GM19372 (cell line): Measurements from ENCODE around the gene FXYD5.
"Not testable (repeated sequence)": the region's sequence is repeated elsewhere in the genome, so short reads cannot be mapped to it uniquely, and the experiment has no call there.

Experiments
- ATAC-seq: cut with Tn5 transposase; IDR thresholded peaks from one replicate; pipeline ENCODE4 v1.9.1; 2021; ENCODE audit warnings: mild to moderate bottlenecking, low read depth, moderate library complexity; ENCODE audit not compliant: unreplicated experiment

FXYD5 gene

GRCh38 chr19:35136231-35136630 lies 18.3 kb upstream of the FXYD5 start:
- ATAC-seq, result no peak

GRCh38 chr19:35136977-35137702 lies 17.4 kb upstream of the FXYD5 start:
- ATAC-seq, result no peak

- ATAC-seq, result no peak
Measured at GRCh38 chr19:35138305-35138892, 16.1 kb upstream of the FXYD5 start, which contains the start of gene FXYD1. Gene FXYD1 (plus strand): TSS chr19:35138824. CDS start chr19:35140080, 1,256 bp downstream.

- ATAC-seq, result no peak
Measured at GRCh38 chr19:35140207-35140961, 14.2 kb upstream of the FXYD5 start.

GRCh38 chr19:35140962-35141836 lies 13.3 kb upstream of the FXYD5 start:
- peak; percentile 63 for ATAC-seq

- ATAC-seq, result no peak
Measured at GRCh38 chr19:35141837-35142605, 12.5 kb upstream of the FXYD5 start.

GRCh38 chr19:35142606-35143230 lies 11.8 kb upstream of the FXYD5 start:
- ATAC-seq, result no peak

GRCh38 chr19:35143231-35143715 lies 11.3 kb upstream of the FXYD5 start, which contains the start of gene FXYD7:
Gene FXYD7 (plus strand): TSS chr19:35143255. CDS start chr19:35143334, 79 bp downstream.
- ATAC-seq, result no peak

- ATAC-seq, result no peak
Measured at GRCh38 chr19:35143818-35144217, 10.7 kb upstream of the FXYD5 start.

- no peak for ATAC-seq
Measured at GRCh38 chr19:35144259-35144599, 10.3 kb upstream of the FXYD5 start.

- ATAC-seq, result no peak
Measured at GRCh38 chr19:35144600-35145436, 9.7 kb upstream of the FXYD5 start.

GRCh38 chr19:35146746-35147459 lies 7.6 kb upstream of the FXYD5 start:
- ATAC-seq, result no peak

- no peak for ATAC-seq
Measured at GRCh38 chr19:35149463-35149862, 5.1 kb upstream of the FXYD5 start.

GRCh38 chr19:35150445-35150844 lies 4.1 kb upstream of the FXYD5 start:
- ATAC-seq, result no peak

- no peak for ATAC-seq
Measured at GRCh38 chr19:35151273-35152065, 3.1 kb upstream of the FXYD5 start.

- not testable (repeated sequence) for ATAC-seq
Measured at GRCh38 chr19:35153129-35153522, 1.4 kb upstream of the FXYD5 start.
